HEK293 (cell line): Measurements from ENCODE around the gene SAMD4B.

Source experiments
- CTCF ChIA-PET: fragments of 350-600 bp; formaldehyde crosslinking; extraction: SDS; loops from one replicate; lab custom pipeline; 2021; ENCODE audit warnings: antibody characterized with exemption; lab: Yijun Ruan, JAX
- POLR2A ChIA-PET: fragments of 300-600 bp; formaldehyde crosslinking; extraction: SDS; loops from one replicate; lab custom pipeline; 2020; ENCODE audit warnings: antibody characterized with exemption, inconsistent platforms; lab: Yijun Ruan, JAX
- H3K27ac ChIP-seq: fragments of 200-500 bp; sonication (Bioruptor generic); 2 replicates; pipeline ENCODE4 v1.5.1; 2014; ENCODE audit warnings: low read depth, low read length, control low read depth, inconsistent platforms; ENCODE audit errors: extremely low read depth
- H3K36me3 ChIP-seq, 2 experiments: fragments of 200-500 bp in 1 of 2; sonication (Bioruptor generic) in 1 of 2; 1 replicate in 1 of 2; 2 replicates in 1 of 2; pipeline ENCODE4 v1.5.1; 2014 to 2017; ENCODE audit warnings: inconsistent platforms in 2 of 2, low read length in 2 of 2; ENCODE audit not compliant: control insufficient read depth in 2 of 2, insufficient read depth in 1 of 2
- H3K4me1 ChIP-seq: fragments of 200-500 bp; sonication (Bioruptor generic); 2 replicates; pipeline ENCODE4 v1.5.1; 2014; ENCODE audit warnings: mild to moderate bottlenecking, low read length, inconsistent platforms; ENCODE audit not compliant: control insufficient read depth, insufficient read depth
- H3K4me3 ChIP-seq: 2 replicates; pipeline ENCODE4 v1.5.1; 2011; ENCODE audit warnings: low read depth, mild to moderate bottlenecking, control low read depth, low read length, moderate library complexity
- H3K9me3 ChIP-seq: fragments of 200-500 bp; sonication (Bioruptor generic); 2 replicates; pipeline ENCODE4 v1.5.1; 2014; ENCODE audit warnings: low read depth, low read length, inconsistent platforms; ENCODE audit not compliant: control insufficient read depth, insufficient read depth
- GLIS1 ChIP-seq: fragments of 450-650 bp; formaldehyde crosslinking; IDR thresholded peaks from 2 replicates; pipeline ENCODE4 v1.5.1; 2016; ENCODE audit warnings: missing biosample characterization, missing genetic modification characterization
- IKZF3 ChIP-seq: fragments of 450-650 bp; IDR thresholded peaks from 2 replicates; pipeline ENCODE4 v1.5.0; 2018; ENCODE audit warnings: missing biosample characterization, mild to moderate bottlenecking, missing genetic modification characterization, moderate library complexity
- KLF16 ChIP-seq: fragments of 450-650 bp; formaldehyde crosslinking; IDR thresholded peaks from 2 replicates; pipeline ENCODE4 v1.5.1; 2017; ENCODE audit warnings: missing biosample characterization, missing genetic modification characterization
- KLF7 ChIP-seq: fragments of 450-650 bp; formaldehyde crosslinking; IDR thresholded peaks from 2 replicates; pipeline ENCODE4 v1.5.1; 2016; ENCODE audit warnings: missing biosample characterization, missing genetic modification characterization, borderline replicate concordance
- REST ChIP-seq: fragments of 450-650 bp; formaldehyde crosslinking; IDR thresholded peaks from 2 replicates; pipeline ENCODE4 v1.5.1; 2016; ENCODE audit warnings: missing biosample characterization, missing genetic modification characterization
- WT1 ChIP-seq: fragments of 450-650 bp; formaldehyde crosslinking; IDR thresholded peaks from 2 replicates; pipeline ENCODE4 v1.5.1; 2016; ENCODE audit warnings: missing biosample characterization, missing genetic modification characterization
- ZBTB11 ChIP-seq: fragments of 450-650 bp; formaldehyde crosslinking; conservative IDR thresholded peaks from 2 replicates; pipeline ENCODE4 v1.5.1; 2016; ENCODE audit warnings: low read depth, missing biosample characterization, missing genetic modification characterization
- ZFHX2 ChIP-seq: fragments of 450-650 bp; formaldehyde crosslinking; conservative IDR thresholded peaks from 2 replicates; pipeline ENCODE4 v1.5.1; 2016; ENCODE audit warnings: missing biosample characterization, missing genetic modification characterization
- ZNF10 ChIP-seq: fragments of 450-650 bp; formaldehyde crosslinking; IDR thresholded peaks from 2 replicates; pipeline ENCODE4 v1.5.1; 2017; ENCODE audit warnings: missing biosample characterization, missing genetic modification characterization
- ZNF169 ChIP-seq: fragments of 450-650 bp; formaldehyde crosslinking; IDR thresholded peaks from 2 replicates; pipeline ENCODE4 v1.5.1; 2016; ENCODE audit warnings: missing biosample characterization, missing genetic modification characterization
- ZNF274 ChIP-seq, 2 experiments: fragments of 200-500 bp in 1 of 2; fragments of 450-650 bp in 1 of 2; sonication (Bioruptor generic) in 1 of 2; formaldehyde crosslinking in 1 of 2; IDR thresholded peaks; 2 replicates each; pipeline versions ENCODE4 v1.5.1 to v1.6.1; 2014 to 2016; ENCODE audit warnings: borderline replicate concordance in 1 of 2, inconsistent platforms in 1 of 2, low read length in 1 of 2, missing biosample characterization in 1 of 2, missing genetic modification characterization in 1 of 2
- ZNF341 ChIP-seq: fragments of 450-650 bp; formaldehyde crosslinking; IDR thresholded peaks from 2 replicates; pipeline ENCODE4; 2016; ENCODE audit warnings: low read depth, missing biosample characterization, missing genetic modification characterization
- ZNF391 ChIP-seq: fragments of 450-650 bp; formaldehyde crosslinking; IDR thresholded peaks from 2 replicates; pipeline ENCODE4 v1.5.1; 2016; ENCODE audit warnings: low read depth, missing biosample characterization, missing genetic modification characterization, borderline replicate concordance
- ZNF398 ChIP-seq: fragments of 450-650 bp; formaldehyde crosslinking; IDR thresholded peaks from 2 replicates; pipeline ENCODE4 v1.5.1; 2017; ENCODE audit warnings: missing biosample characterization, missing genetic modification characterization
- ZNF530 ChIP-seq: fragments of 450-650 bp; formaldehyde crosslinking; IDR thresholded peaks from 2 replicates; pipeline ENCODE4 v1.5.1; 2016; ENCODE audit warnings: low read depth, missing biosample characterization, missing genetic modification characterization
- ZNF660 ChIP-seq: fragments of 450-650 bp; IDR thresholded peaks from 2 replicates; pipeline ENCODE4 v1.5.1; 2018; ENCODE audit warnings: missing biosample characterization, mild to moderate bottlenecking, missing genetic modification characterization
- TF ChIP-seq, protein P1 (sequence below): fragments of 450-650 bp; IDR thresholded peaks from 2 replicates; pipeline ENCODE4 v1.5.1; 2018; ENCODE audit warnings: missing biosample characterization, missing genetic modification characterization

SAMD4B gene

GRCh38 chr19:39406656-39407409 is 64.6 kb downstream of the SAMD4B start, which contains the start of gene ZFP36 (continued):
- TF ChIP-seq, protein P1, sequence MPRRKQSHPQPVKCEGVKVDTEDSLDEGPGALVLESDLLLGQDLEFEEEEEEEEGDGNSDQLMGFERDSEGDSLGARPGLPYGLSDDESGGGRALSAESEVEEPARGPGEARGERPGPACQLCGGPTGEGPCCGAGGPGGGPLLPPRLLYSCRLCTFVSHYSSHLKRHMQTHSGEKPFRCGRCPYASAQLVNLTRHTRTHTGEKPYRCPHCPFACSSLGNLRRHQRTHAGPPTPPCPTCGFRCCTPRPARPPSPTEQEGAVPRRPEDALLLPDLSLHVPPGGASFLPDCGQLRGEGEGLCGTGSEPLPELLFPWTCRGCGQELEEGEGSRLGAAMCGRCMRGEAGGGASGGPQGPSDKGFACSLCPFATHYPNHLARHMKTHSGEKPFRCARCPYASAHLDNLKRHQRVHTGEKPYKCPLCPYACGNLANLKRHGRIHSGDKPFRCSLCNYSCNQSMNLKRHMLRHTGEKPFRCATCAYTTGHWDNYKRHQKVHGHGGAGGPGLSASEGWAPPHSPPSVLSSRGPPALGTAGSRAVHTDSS = no peak
- TF ChIP-seq ZNF398 (tag by site-specific recombination) (peak; percentile 85), ZNF10 (tag by site-specific recombination) (peak; percentile 83), KLF16 (tag by site-specific recombination) (0 out of 2 replicates have a peak, but pooled peaks have one; percentile 69), IKZF3 (tag by site-specific recombination) (peak; percentile 14; the same call in 1 of the 2 replicates), ZNF530 (tag by site-specific recombination) (no peak), KLF7 (peak; percentile 93; the same call in 1 of the 2 replicates), WT1 (tag by site-specific recombination) (peak; percentile 58; the same call in 1 of the 2 replicates), REST (no peak; the same call in 1 of the 2 replicates), GLIS1 (peak; percentile 46; the same call in 1 of the 2 replicates), ZBTB11 (peak; percentile 52; the same call in 1 of the 2 replicates), ZNF391 (tag by site-specific recombination) (peak; percentile 94; the same call in 1 of the 2 replicates), ZNF274 (IDR thresholded peaks at IDR 0.05; ENCODE audit: low read length) (no peak), ZNF274 (tag by site-specific recombination; IDR thresholded peaks at IDR 0.05; ENCODE audit: borderline replicate concordance) (no peak), ZFHX2 (tag by site-specific recombination) (peak; percentile 65)

- Histone ChIP-seq H3K27ac (peak overlapping the region; percentile 77), H3K36me3 (peaks cover 0 to 3% of the 10 kb centered on the region in 2 experiments; a peak in 1 of 3 replicates), H3K9me3 (no peaks in the 10 kb centered on the region), H3K4me1 (peaks cover 55% of the 10 kb centered on the region), H3K4me3 (peak overlapping the region; percentile 61)
- TF ChIP-seq ZNF169 (tag by site-specific recombination) (no peak), ZNF660 (tag by site-specific recombination) (no peak), IKZF3 (tag by site-specific recombination) (0 out of 2 replicates have a peak, but pooled peaks have one; percentile 5), ZNF341 (tag by site-specific recombination) (no peak)
- ChIA-PET CTCF (interaction anchor here (1.0 to 4.6 kb wide), 3 partner anchors 9 to 85 kb away, joined by 3 to 41 read pairs (median 3); no protein-coding TSS in a partner anchor), POLR2A (interaction anchor here (1.2 to 11.2 kb wide), 5 partner anchors 9 to 125 kb away, joined by 3 to 175 read pairs (median 56); partner anchors contain the start of genes EID2B, MED29, PAF1 and RPS16)
Observed at GRCh38 chr19:39407410-39407659, 65.1 kb downstream of the SAMD4B start.
